HEK293 (cell line): ENCODE results near the gene PRKCE.
"Not testable (repeated sequence)": the region's sequence is repeated elsewhere in the genome, so short reads cannot be mapped to it uniquely, and the experiment has no call there.

Experiments used
- CTCF ChIA-PET: fragments of 350-600 bp; formaldehyde crosslinking; extraction: SDS; loops from one replicate; lab custom pipeline; 2021; ENCODE audit warnings: antibody characterized with exemption; lab: Yijun Ruan, JAX
- POLR2A ChIA-PET: fragments of 300-600 bp; formaldehyde crosslinking; extraction: SDS; loops from one replicate; lab custom pipeline; 2020; ENCODE audit warnings: antibody characterized with exemption, inconsistent platforms; lab: Yijun Ruan, JAX
- H3K27ac ChIP-seq: fragments of 200-500 bp; sonication (Bioruptor generic); 2 replicates; pipeline ENCODE4 v1.5.1; 2014; ENCODE audit warnings: low read depth, low read length, control low read depth, inconsistent platforms; ENCODE audit errors: extremely low read depth
- H3K36me3 ChIP-seq, 2 experiments: fragments of 200-500 bp in 1 of 2; sonication (Bioruptor generic) in 1 of 2; 1 replicate in 1 of 2; 2 replicates in 1 of 2; pipeline ENCODE4 v1.5.1; 2014 to 2017; ENCODE audit warnings: inconsistent platforms in 2 of 2, low read length in 2 of 2; ENCODE audit not compliant: control insufficient read depth in 2 of 2, insufficient read depth in 1 of 2
- H3K4me1 ChIP-seq: fragments of 200-500 bp; sonication (Bioruptor generic); 2 replicates; pipeline ENCODE4 v1.5.1; 2014; ENCODE audit warnings: mild to moderate bottlenecking, low read length, inconsistent platforms; ENCODE audit not compliant: control insufficient read depth, insufficient read depth
- H3K4me3 ChIP-seq: 2 replicates; pipeline ENCODE4 v1.5.1; 2011; ENCODE audit warnings: low read depth, mild to moderate bottlenecking, control low read depth, low read length, moderate library complexity
- H3K9me3 ChIP-seq: fragments of 200-500 bp; sonication (Bioruptor generic); 2 replicates; pipeline ENCODE4 v1.5.1; 2014; ENCODE audit warnings: low read depth, low read length, inconsistent platforms; ENCODE audit not compliant: control insufficient read depth, insufficient read depth
- GFI1B ChIP-seq: fragments of 450-650 bp; formaldehyde crosslinking; IDR thresholded peaks from 2 replicates; pipeline ENCODE4 v1.5.1; 2016; ENCODE audit warnings: missing biosample characterization, missing genetic modification characterization
- KLF10 ChIP-seq: fragments of 450-650 bp; IDR thresholded peaks from 2 replicates; pipeline ENCODE4 v1.5.1; 2018; ENCODE audit warnings: missing biosample characterization, mild to moderate bottlenecking, missing genetic modification characterization
- SALL2 ChIP-seq: fragments of 450-650 bp; formaldehyde crosslinking; IDR thresholded peaks from 2 replicates; pipeline ENCODE4 v1.5.0; 2017; ENCODE audit warnings: missing biosample characterization, mild to moderate bottlenecking, missing genetic modification characterization, borderline replicate concordance
- SP3 ChIP-seq: fragments of 450-650 bp; formaldehyde crosslinking; IDR thresholded peaks from 2 replicates; pipeline ENCODE4 v1.5.1; 2016; ENCODE audit warnings: missing biosample characterization, missing genetic modification characterization
- ZBTB21 ChIP-seq: fragments of 450-650 bp; formaldehyde crosslinking; IDR thresholded peaks from 2 replicates; pipeline ENCODE4 v1.5.1; 2017; ENCODE audit warnings: missing biosample characterization, missing genetic modification characterization
- ZBTB8A ChIP-seq: fragments of 450-650 bp; formaldehyde crosslinking; IDR thresholded peaks from 2 replicates; pipeline ENCODE4 v1.5.1; 2016; ENCODE audit warnings: missing biosample characterization, missing genetic modification characterization
- ZFP37 ChIP-seq: fragments of 450-650 bp; formaldehyde crosslinking; IDR thresholded peaks from 2 replicates; pipeline ENCODE4 v1.5.1; 2016; ENCODE audit warnings: missing biosample characterization, missing genetic modification characterization
- ZFP69B ChIP-seq: fragments of 450-650 bp; formaldehyde crosslinking; IDR thresholded peaks from 2 replicates; pipeline ENCODE4 v1.5.1; 2016; ENCODE audit warnings: missing biosample characterization, missing genetic modification characterization
- ZNF140 ChIP-seq: fragments of 450-650 bp; formaldehyde crosslinking; IDR thresholded peaks from 2 replicates; pipeline ENCODE4 v1.5.1; 2016; ENCODE audit warnings: missing biosample characterization, missing genetic modification characterization
- ZNF266 ChIP-seq: fragments of 450-650 bp; formaldehyde crosslinking; IDR thresholded peaks from 2 replicates; pipeline ENCODE4 v1.5.1; 2016; ENCODE audit warnings: missing biosample characterization, missing genetic modification characterization, low read depth
- ZNF292 ChIP-seq: fragments of 450-650 bp; formaldehyde crosslinking; IDR thresholded peaks from 2 replicates; pipeline ENCODE4 v1.5.1; 2016; ENCODE audit warnings: low read depth, missing biosample characterization, missing genetic modification characterization, borderline replicate concordance
- ZNF394 ChIP-seq: fragments of 450-650 bp; formaldehyde crosslinking; IDR thresholded peaks from 2 replicates; pipeline ENCODE4 v1.5.1; 2016; ENCODE audit warnings: missing biosample characterization, missing genetic modification characterization, mild to moderate bottlenecking, moderate library complexity, borderline replicate concordance
- ZNF426 ChIP-seq: fragments of 450-650 bp; formaldehyde crosslinking; IDR thresholded peaks from 2 replicates; pipeline ENCODE4 v1.5.1; 2017; ENCODE audit warnings: missing biosample characterization, missing genetic modification characterization, mild to moderate bottlenecking, inconsistent platforms, moderate library complexity
- ZNF558 ChIP-seq: fragments of 450-650 bp; formaldehyde crosslinking; IDR thresholded peaks from 2 replicates; pipeline ENCODE4 v1.5.1; 2016; ENCODE audit warnings: missing biosample characterization, missing genetic modification characterization
- ZNF560 ChIP-seq: fragments of 450-650 bp; formaldehyde crosslinking; IDR thresholded peaks from 2 replicates; pipeline ENCODE4 v1.5.1; 2017; ENCODE audit warnings: missing biosample characterization, missing genetic modification characterization, borderline replicate concordance
- ZNF600 ChIP-seq: fragments of 450-650 bp; formaldehyde crosslinking; IDR thresholded peaks from 2 replicates; pipeline ENCODE4 v1.5.1; 2016; ENCODE audit warnings: missing biosample characterization, missing genetic modification characterization
- ZNF654 ChIP-seq: fragments of 450-650 bp; formaldehyde crosslinking; IDR thresholded peaks from 2 replicates; pipeline ENCODE4 v1.5.1; 2016; ENCODE audit warnings: low read depth, missing biosample characterization, missing genetic modification characterization
- ZNF843 ChIP-seq: fragments of 450-650 bp; formaldehyde crosslinking; IDR thresholded peaks from 2 replicates; pipeline ENCODE4 v1.5.1; 2016; ENCODE audit warnings: missing biosample characterization, missing genetic modification characterization
- ZXDB ChIP-seq: fragments of 450-650 bp; formaldehyde crosslinking; IDR thresholded peaks from 2 replicates; pipeline ENCODE4 v1.5.1; 2016; ENCODE audit warnings: missing biosample characterization, missing genetic modification characterization
- TF ChIP-seq, protein P1 (sequence below): fragments of 450-650 bp; formaldehyde crosslinking; optimal IDR thresholded peaks from 2 replicates; pipeline ENCODE3; 2016; ENCODE audit warnings: missing biosample characterization, mild to moderate bottlenecking, missing genetic modification characterization
- TF ChIP-seq, protein P2 (sequence below): fragments of 450-650 bp; formaldehyde crosslinking; conservative IDR thresholded peaks from 2 replicates; pipeline ENCODE4 v1.5.1; 2016; ENCODE audit warnings: low read depth, missing biosample characterization, missing genetic modification characterization
- TF ChIP-seq, protein P3 (sequence below): fragments of 450-650 bp; formaldehyde crosslinking; IDR thresholded peaks from 2 replicates; pipeline ENCODE4 v1.5.1; 2016; ENCODE audit warnings: missing biosample characterization, missing genetic modification characterization
- TF ChIP-seq, protein P4 (sequence below): fragments of 450-650 bp; formaldehyde crosslinking; IDR thresholded peaks from 2 replicates; pipeline ENCODE4 v1.5.1; 2016; ENCODE audit warnings: missing biosample characterization, missing genetic modification characterization
- TF ChIP-seq, protein P5 (sequence below): fragments of 450-650 bp; formaldehyde crosslinking; IDR thresholded peaks from 2 replicates; pipeline ENCODE4 v1.5.1; 2016; ENCODE audit warnings: missing biosample characterization, missing genetic modification characterization

Gene PRKCE

DNA sequence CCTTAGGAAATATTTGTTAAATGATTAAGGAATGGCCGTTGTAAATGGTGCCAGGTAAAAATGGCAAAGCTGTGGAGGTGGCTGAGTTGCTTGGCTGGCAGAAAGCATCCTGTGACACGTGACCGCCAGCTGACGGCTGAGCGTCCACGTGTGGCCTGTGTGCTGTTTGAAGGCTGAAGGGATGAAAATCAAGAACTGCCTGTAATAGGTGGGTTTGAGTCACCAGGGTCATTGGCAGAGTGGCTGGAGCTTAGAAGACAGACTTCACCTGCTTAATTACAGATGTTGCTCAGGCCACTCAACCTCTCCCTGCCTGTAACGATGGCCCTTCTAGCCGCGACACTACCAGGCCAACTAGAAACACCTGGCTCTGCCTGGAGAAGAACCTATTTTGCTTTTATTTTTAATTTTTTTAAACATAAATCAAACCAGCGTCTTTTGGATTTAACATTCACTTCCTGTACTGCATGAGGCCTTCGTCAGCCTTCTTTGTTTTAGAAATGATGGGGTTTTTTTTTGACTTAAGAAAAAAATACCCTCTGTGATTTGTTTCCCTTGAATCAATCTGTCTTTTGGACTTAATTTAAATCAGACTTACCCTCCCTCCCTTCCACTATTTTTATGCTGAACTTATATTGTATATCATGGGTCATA, 206.5 kb downstream of the PRKCE start:
- TF ChIP-seq, protein P1, sequence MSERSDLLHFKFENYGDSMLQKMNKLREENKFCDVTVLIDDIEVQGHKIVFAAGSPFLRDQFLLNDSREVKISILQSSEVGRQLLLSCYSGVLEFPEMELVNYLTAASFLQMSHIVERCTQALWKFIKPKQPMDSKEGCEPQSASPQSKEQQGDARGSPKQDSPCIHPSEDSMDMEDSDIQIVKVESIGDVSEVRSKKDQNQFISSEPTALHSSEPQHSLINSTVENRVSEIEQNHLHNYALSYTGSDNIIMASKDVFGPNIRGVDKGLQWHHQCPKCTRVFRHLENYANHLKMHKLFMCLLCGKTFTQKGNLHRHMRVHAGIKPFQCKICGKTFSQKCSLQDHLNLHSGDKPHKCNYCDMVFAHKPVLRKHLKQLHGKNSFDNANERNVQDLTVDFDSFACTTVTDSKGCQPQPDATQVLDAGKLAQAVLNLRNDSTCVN (tag by site-specific recombination), result no peak
- TF ChIP-seq SALL2 (no peak), ZNF843 (no peak), ZFP69B (tag by site-specific recombination) (no peak), GFI1B (no peak), ZNF558 (no peak), ZBTB21 (tag by site-specific recombination) (no peak), ZFP37 (no peak), ZNF600 (tag by site-specific recombination) (no peak), KLF10 (no peak)
- TF ChIP-seq, protein P2, sequence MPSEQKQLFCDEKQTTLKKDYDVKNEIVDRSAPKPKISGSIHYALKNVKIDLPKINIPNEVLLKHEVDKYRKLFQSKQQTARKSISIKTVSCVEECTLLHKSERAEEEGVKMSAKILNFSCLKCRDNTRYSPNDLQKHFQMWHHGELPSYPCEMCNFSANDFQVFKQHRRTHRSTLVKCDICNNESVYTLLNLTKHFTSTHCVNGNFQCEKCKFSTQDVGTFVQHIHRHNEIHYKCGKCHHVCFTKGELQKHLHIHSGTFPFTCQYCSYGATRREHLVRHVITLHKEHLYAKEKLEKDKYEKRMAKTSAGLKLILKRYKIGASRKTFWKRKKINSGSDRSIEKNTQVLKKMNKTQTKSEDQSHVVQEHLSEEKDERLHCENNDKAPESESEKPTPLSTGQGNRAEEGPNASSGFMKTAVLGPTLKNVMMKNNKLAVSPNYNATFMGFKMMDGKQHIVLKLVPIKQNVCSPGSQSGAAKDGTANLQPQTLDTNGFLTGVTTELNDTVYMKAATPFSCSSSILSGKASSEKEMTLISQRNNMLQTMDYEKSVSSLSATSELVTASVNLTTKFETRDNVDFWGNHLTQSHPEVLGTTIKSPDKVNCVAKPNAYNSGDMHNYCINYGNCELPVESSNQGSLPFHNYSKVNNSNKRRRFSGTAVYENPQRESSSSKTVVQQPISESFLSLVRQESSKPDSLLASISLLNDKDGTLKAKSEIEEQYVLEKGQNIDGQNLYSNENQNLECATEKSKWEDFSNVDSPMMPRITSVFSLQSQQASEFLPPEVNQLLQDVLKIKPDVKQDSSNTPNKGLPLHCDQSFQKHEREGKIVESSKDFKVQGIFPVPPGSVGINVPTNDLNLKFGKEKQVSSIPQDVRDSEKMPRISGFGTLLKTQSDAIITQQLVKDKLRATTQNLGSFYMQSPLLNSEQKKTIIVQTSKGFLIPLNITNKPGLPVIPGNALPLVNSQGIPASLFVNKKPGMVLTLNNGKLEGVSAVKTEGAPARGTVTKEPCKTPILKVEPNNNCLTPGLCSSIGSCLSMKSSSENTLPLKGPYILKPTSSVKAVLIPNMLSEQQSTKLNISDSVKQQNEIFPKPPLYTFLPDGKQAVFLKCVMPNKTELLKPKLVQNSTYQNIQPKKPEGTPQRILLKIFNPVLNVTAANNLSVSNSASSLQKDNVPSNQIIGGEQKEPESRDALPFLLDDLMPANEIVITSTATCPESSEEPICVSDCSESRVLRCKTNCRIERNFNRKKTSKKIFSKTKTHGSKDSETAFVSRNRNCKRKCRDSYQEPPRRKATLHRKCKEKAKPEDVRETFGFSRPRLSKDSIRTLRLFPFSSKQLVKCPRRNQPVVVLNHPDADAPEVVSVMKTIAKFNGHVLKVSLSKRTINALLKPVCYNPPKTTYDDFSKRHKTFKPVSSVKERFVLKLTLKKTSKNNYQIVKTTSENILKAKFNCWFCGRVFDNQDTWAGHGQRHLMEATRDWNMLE (tag by site-specific recombination), result no peak
- TF ChIP-seq, protein P3, sequence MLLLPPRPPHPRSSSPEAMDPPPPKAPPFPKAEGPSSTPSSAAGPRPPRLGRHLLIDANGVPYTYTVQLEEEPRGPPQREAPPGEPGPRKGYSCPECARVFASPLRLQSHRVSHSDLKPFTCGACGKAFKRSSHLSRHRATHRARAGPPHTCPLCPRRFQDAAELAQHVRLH (tag by site-specific recombination), result no peak
- TF ChIP-seq, protein P4, sequence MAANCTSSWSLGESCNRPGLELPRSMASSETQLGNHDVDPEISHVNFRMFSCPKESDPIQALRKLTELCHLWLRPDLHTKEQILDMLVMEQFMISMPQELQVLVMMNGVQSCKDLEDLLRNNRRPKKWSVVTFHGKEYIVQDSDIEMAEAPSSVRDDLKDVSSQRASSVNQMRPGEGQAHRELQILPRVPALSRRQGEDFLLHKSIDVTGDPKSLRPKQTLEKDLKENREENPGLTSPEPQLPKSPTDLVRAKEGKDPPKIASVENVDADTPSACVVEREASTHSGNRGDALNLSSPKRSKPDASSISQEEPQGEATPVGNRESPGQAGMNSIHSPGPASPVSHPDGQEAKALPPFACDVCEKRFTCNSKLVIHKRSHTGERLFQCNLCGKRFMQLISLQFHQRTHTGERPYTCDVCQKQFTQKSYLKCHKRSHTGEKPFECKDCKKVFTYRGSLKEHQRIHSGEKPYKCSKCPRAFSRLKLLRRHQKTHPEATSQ (tag by site-specific recombination), result no peak
- TF ChIP-seq, all 188 proteins: peak for 0
- ChIA-PET POLR2A (interaction anchor here (0.5 kb wide), 1 partner anchor 206 kb away, joined by 3 read pairs; no protein-coding TSS in a partner anchor), CTCF (interaction anchor here (0.6 kb wide), 1 partner anchor 89 kb away, joined by 3 read pairs; no protein-coding TSS in a partner anchor)
- Histone ChIP-seq H3K4me3 (no peak overlapping the region), H3K36me3 (no peaks in the 10 kb centered on the region), H3K27ac (no peak overlapping the region), H3K4me1 (peaks cover 10% of the 10 kb centered on the region), H3K9me3 (no peaks in the 10 kb centered on the region)

DNA sequence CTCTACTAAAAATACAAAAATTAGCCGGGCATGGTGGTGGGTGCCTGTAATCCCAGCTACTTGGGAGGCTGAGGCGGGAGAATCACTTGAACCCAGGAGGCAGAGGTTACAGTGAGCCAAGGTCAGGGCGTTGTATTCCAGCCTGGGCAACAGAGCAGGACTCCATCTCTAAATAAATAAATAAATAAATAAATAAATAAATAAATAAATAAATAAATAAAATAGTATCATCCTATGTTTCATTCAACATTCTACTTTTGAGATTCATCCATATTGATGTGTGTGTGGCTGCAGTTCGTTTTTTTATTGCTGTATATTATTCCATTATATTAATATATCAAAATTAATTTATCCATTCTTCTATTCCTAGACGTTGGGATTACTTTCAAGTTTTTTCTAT, 207.4 kb downstream of the PRKCE start:
- H3K27ac ChIP-seq, POLR2A ChIA-PET, H3K4me3 ChIP-seq, H3K9me3 ChIP-seq, H3K36me3 ChIP-seq: not testable (repeated sequence)
- CTCF ChIA-PET, result interaction anchor here (0.6 kb wide), 1 partner anchor 88 kb away, joined by 3 read pairs; no protein-coding TSS in a partner anchor
- peaks cover 10% of the 10 kb centered on the region for H3K4me1 ChIP-seq
- TF ChIP-seq SP3 (tag by site-specific recombination), result peak; percentile 35; the same call in 1 of the 2 replicates
- peak; percentile 35; the same call in 1 of the 2 replicates for TF ChIP-seq ZNF266 (tag by site-specific recombination)
- TF ChIP-seq ZNF654 (tag by site-specific recombination), result peak; percentile 25
- TF ChIP-seq, protein P5, sequence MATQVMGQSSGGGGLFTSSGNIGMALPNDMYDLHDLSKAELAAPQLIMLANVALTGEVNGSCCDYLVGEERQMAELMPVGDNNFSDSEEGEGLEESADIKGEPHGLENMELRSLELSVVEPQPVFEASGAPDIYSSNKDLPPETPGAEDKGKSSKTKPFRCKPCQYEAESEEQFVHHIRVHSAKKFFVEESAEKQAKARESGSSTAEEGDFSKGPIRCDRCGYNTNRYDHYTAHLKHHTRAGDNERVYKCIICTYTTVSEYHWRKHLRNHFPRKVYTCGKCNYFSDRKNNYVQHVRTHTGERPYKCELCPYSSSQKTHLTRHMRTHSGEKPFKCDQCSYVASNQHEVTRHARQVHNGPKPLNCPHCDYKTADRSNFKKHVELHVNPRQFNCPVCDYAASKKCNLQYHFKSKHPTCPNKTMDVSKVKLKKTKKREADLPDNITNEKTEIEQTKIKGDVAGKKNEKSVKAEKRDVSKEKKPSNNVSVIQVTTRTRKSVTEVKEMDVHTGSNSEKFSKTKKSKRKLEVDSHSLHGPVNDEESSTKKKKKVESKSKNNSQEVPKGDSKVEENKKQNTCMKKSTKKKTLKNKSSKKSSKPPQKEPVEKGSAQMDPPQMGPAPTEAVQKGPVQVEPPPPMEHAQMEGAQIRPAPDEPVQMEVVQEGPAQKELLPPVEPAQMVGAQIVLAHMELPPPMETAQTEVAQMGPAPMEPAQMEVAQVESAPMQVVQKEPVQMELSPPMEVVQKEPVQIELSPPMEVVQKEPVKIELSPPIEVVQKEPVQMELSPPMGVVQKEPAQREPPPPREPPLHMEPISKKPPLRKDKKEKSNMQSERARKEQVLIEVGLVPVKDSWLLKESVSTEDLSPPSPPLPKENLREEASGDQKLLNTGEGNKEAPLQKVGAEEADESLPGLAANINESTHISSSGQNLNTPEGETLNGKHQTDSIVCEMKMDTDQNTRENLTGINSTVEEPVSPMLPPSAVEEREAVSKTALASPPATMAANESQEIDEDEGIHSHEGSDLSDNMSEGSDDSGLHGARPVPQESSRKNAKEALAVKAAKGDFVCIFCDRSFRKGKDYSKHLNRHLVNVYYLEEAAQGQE (tag by site-specific recombination), result peak; percentile 70
- TF ChIP-seq ZNF426, result peak; percentile 80
- peak; percentile 56 for TF ChIP-seq ZBTB8A (tag by site-specific recombination)
- peak; percentile 75; the same call in 1 of the 2 replicates for TF ChIP-seq ZNF140
- peak; percentile 51; the same call in 1 of the 2 replicates for TF ChIP-seq ZXDB (tag by site-specific recombination)
- TF ChIP-seq ZNF394 (tag by site-specific recombination), result peak; percentile 90
- 0 out of 2 replicates have a peak, but pooled peaks have one; percentile 55 for TF ChIP-seq ZNF560 (tag by site-specific recombination)
- 0 out of 2 replicates have a peak, but pooled peaks have one; percentile 6 for TF ChIP-seq ZNF292 (tag by site-specific recombination)
